Hepatocyte (in vitro differentiated cells): Measurements from ENCODE around the gene ABHD3.

Experiments
- CTCF ChIP-seq: fragments of 200-600 bp; sonication (generic); IDR thresholded peaks from 2 replicates; pipeline ENCODE4 v1.5.1; 2016; ENCODE audit warnings: antibody characterized with exemption, mild to moderate bottlenecking; ENCODE audit not compliant: poor library complexity
- EZH2 ChIP-seq: fragments of 200-600 bp; sonication (generic); IDR thresholded peaks from 2 replicates; pipeline ENCODE4 v1.6.1; 2016; ENCODE audit warnings: antibody characterized with exemption, mild to moderate bottlenecking, borderline replicate concordance

- TF ChIP-seq CTCF (no peak), EZH2 (no peak)
Measured at GRCh38 chr18:21743166-21743832, 38.7 kb upstream of the ABHD3 start.
